Ovary (tissue), 3 donors: ENCODE measurements around the gene PSRC1.

Experiments used
- CTCF ChIP-seq, 3 donors: fragments of 450-650 bp in 2 of 3; fragments of 200-600 bp in 1 of 3; IDR thresholded peaks; one replicate each; pipeline versions ENCODE4 v1.5.1 to v1.8.0; 2016 to 2022; ENCODE audit warnings: antibody characterized with exemption in 3 of 3, mild to moderate bottlenecking in 1 of 3
- EP300 ChIP-seq: sonication (generic); formaldehyde crosslinking; IDR thresholded peaks from one replicate; pipeline ENCODE4 v1.6.1; 2017; ENCODE audit warnings: antibody characterized with exemption
- POLR2A ChIP-seq: fragments of 450-650 bp; IDR thresholded peaks from one replicate; pipeline ENCODE4 v1.6.1; 2017; ENCODE audit warnings: antibody characterized with exemption, mild to moderate bottlenecking, moderate library complexity
- donor health status: DM: no; HTN: no; CAD: no.

GRCh38 chr1:109256971-109257681, 25.8 kb downstream of the PSRC1 start:
- no peak for TF ChIP-seq CTCF (IDR thresholded peaks at IDR 0.05)
- no peak for TF ChIP-seq EP300
- no peak for TF ChIP-seq POLR2A
